Measurements from ENCODE around the gene ATP6V0B. TPM values are rescaled to one million over a fixed set of nuclear protein-coding genes. Genes with fewer than 3 reads are reported as not detected.
A peak's percentile ranks its signal among the peaks of the same experiment; 100 is the strongest.

ATP6V0B gene
- 100 to 1,000 TPM; 116 to 122 TPM for total RNA-seq

DNA sequence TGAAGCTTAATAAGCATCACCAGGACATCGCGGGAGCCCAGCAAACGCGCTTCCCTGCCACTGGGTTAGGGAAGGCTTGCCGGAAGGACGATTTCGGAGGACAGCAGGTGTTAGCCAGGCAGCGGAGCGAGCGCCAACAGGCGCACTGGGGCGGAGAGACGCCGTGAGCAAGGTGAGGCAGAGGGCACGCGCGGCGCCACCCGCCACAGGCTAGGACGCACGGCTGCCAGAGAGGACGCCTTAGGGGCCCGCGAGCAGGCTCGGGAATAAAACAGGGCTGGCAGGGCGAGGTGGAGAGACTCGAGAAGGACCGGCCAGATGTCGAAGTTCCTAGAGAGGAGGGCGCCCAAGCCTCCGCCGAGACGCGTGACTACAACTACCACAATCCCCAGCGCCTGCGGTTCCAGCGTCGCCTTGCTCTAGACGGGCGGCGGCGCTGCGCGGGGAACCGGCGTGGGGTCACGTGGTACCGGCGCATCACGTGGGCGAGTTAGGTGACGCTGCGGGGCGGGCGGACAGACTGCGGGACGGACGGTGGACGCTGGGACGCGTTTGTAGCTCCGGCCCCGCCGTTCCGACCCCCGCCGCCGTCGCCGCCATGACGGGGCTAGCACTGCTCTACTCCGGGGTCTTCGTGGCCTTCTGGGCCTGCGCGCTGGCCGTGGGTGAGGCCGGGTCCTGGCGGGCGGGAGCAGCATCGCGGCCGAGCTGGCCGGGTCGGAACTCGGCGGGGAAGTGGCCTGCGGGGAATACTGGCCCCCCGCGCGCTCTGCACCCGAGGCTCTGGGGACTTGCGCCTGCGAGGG, at the start of gene ATP6V0B:
Gene ATP6V0B, plus strand, starts transcription at position 518 of the 806 bp plus-strand sequence. Its CDS starts 81 bp downstream, at position 599.
- Mint-ChIP-seq H3K36me3 (peaks cover 44% of the 10 kb centered on the region), H3K27me3 (no peaks in the 10 kb centered on the region), H3K9me3 (no peaks in the 10 kb centered on the region), H3K4me3 (peak within 1 kb of the TSS; percentile 85), H3K4me1 (peaks cover 51% of the 10 kb centered on the region), H3K27ac (peak within 1 kb of the TSS; percentile 92)
- DNase-seq, result peak; percentile 96

- H3K36me3 Mint-ChIP-seq, result no peaks in the 10 kb centered on the region
- no peaks in the 10 kb centered on the region for H3K27me3 Mint-ChIP-seq
- peaks cover 5% of the 10 kb centered on the region for H3K4me1 Mint-ChIP-seq
- H3K9me3 Mint-ChIP-seq, result no peaks in the 10 kb centered on the region
- H3K27ac Mint-ChIP-seq, result no peak overlapping the region
- DNase-seq, result no peak
- no peak overlapping the region for H3K4me3 Mint-ChIP-seq
Observed at GRCh38 chr1:43925846-43926245, 48.9 kb upstream of the ATP6V0B start.

DNA sequence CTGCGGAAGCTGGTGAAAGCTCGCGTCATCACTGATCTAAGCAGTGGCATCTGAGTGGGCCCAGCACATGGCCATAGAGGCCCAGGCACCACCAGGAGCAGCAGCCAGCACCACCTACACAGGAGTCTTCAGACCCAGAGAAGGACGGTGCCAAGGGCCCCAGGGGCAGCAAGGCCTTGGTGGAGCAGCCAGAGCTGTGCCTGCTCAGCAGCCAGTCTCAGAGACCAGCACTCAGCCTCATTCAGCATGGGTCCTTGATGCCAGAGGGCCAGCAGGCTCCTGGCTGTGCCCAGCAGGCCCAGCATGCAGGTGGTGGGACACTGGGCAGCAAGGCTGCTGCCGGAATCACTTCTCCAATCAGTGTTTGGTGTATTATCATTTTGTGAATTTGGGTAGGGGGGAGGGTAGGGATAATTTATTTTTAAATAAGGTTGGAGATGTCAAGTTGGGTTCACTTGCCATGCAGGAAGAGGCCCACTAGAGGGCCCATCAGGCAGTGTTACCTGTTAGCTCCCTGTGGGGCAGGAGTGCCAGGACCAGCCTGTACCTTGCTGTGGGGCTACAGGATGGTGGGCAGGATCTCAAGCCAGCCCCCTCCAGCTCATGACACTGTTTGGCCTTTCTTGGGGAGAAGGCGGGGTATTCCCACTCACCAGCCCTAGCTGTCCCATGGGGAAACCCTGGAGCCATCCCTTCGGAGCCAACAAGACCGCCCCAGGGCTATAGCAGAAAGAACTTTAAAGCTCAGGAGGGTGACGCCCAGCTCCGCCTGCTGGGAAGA, 44.4 kb upstream of the ATP6V0B start:
- Mint-ChIP-seq H3K4me3 (no peak overlapping the region), H3K27ac (no peak overlapping the region), H3K27me3 (peaks cover 28% of the 10 kb centered on the region), H3K9me3 (no peaks in the 10 kb centered on the region), H3K36me3 (no peaks in the 10 kb centered on the region), H3K4me1 (peaks cover 17% of the 10 kb centered on the region)
- no peak for DNase-seq

DNA sequence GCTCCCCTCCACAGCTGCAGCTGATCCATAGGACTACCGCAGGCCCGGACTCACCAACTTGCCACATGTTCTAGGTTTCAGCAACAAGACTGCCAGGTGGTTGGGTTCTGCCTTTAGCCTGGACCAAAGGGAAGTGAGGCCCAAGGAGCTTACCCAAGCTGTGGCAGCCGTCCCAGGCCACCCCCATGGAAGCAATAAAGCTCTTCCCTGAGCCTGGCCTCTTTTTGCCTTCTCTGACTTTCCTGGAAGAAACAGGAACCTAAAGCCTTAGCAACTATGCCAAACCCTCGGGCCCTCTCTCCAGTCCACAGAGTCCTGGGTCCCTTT, 43.8 kb upstream of the ATP6V0B start:
- no peak for DNase-seq
- Mint-ChIP-seq H3K4me1 (peaks cover 20% of the 10 kb centered on the region), H3K36me3 (no peaks in the 10 kb centered on the region), H3K27ac (no peak overlapping the region), H3K27me3 (peaks cover 33% of the 10 kb centered on the region), H3K9me3 (no peaks in the 10 kb centered on the region), H3K4me3 (no peak overlapping the region)

- Mint-ChIP-seq H3K27ac (no peak overlapping the region), H3K9me3 (no peaks in the 10 kb centered on the region), H3K27me3 (peaks cover 35% of the 10 kb centered on the region), H3K36me3 (no peaks in the 10 kb centered on the region), H3K4me3 (no peak overlapping the region), H3K4me1 (peaks cover 20% of the 10 kb centered on the region)
- no peak for DNase-seq
Observed at GRCh38 chr1:43931711-43932660, 42.8 kb upstream of the ATP6V0B start.

DNA sequence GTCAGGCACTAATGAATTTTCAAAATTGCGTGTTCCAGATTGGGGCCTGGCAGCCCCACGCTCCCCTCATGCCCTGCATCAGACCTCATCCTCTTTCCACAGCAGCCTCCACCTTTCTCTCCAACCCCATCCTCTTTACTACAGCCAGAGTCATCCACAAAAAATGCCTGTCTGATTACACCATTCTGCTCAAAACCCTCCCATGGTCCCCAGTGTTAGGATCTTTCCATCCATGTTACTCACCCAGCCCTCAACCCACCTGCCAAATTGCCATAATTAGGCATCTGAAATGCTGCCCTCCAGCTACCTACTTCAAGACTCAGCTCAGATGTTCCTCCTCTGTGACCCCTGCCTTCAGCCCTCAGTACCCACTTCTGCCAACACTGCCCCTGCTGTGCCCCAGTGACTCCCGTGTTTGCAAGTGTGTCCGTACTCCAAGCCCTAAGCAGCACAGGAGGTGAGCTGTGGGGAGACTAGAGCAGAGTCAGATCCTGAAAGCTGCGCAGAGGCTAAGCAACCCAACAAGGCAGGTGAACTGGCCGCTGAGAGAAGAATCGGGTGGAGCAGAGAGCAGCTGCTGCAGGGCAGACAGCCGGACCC, 41.9 kb upstream of the ATP6V0B start:
- peaks cover 20% of the 10 kb centered on the region for H3K4me1 Mint-ChIP-seq
- no peaks in the 10 kb centered on the region for H3K9me3 Mint-ChIP-seq
- no peaks in the 10 kb centered on the region for H3K36me3 Mint-ChIP-seq
- no peak overlapping the region for H3K4me3 Mint-ChIP-seq
- H3K27ac Mint-ChIP-seq, result no peak overlapping the region
- peaks cover 35% of the 10 kb centered on the region for H3K27me3 Mint-ChIP-seq
- no peak for DNase-seq

- Mint-ChIP-seq H3K9me3 (no peaks in the 10 kb centered on the region), H3K4me3 (no peak within 1 kb of the TSS), H3K27me3 (peaks cover 35% of the 10 kb centered on the region), H3K27ac (no peak within 1 kb of the TSS), H3K36me3 (no peaks in the 10 kb centered on the region), H3K4me1 (peaks cover 20% of the 10 kb centered on the region)
- no peak for DNase-seq
Observed at GRCh38 chr1:43933386-43934100, 41.2 kb upstream of the ATP6V0B start, which contains the start of gene ARTN. TSS of gene ARTN (plus strand) at chr1:43933801. CDS start at chr1:43935657, 1,856 bp downstream.

DNA sequence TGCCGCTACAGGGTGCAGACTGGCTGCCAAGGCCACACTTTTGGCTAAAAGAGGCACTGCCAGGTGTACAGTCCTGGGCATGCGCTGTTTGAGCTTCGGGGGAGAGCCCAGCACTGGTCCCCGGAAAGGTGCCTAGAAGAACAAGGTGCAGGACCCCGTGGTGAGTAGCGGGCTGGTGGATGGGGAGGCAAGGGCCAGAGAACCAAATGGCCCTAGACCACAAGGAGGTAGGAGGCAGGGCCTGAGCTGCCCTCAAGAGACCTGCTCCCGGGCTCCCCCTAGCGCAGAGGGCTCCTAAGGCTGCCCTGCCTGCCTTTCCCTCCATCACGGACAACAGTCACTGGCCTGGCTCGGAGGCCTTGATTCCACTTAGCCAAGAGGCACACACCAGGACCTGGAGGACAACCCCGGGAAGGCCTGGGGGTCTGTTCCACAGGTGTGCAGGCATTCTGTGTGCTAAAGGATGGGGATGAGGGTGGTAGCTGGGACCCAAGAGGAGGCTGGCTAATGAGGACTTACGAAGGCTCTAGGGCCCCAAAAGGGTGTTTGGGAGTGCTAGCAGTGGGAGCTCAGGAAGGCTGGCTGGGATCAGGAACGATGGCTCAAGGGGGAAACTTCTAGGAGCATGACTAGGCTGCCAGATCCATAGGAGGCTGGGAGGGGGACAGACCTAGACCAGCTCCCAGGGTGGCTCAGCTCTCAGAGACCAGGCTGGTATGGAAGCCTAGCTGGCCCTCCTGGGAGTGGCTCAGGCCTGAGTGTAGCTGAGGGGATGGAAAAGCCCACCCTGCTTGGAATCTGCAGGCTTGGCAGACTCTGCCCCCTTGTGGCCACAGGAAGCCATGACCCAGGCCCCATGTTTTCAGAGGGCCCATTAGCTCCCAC, 40.4 kb upstream of the ATP6V0B start:
- Mint-ChIP-seq H3K4me1 (peaks cover 20% of the 10 kb centered on the region), H3K4me3 (no peak overlapping the region), H3K27ac (no peak overlapping the region)

DNA sequence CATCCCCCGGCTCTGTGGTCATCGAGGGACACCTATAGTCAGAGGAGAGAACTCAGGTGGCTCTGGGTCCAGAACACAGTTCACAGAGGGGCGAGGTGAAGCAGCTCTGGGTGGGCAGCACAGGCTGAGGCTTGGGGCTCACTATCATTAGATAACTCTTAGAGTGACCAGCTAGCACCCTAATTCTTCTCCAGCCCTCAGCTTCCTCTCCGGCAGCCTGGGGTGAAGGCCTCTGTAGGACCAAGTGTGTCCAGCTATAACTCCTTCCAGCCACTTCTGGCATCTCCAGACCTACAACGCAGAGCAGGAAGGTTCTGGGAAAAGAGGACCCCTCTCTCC, 39.8 kb upstream of the ATP6V0B start:
- H3K4me3 Mint-ChIP-seq, result no peak overlapping the region
- H3K4me1 Mint-ChIP-seq, result peaks cover 15% of the 10 kb centered on the region
- H3K36me3 Mint-ChIP-seq, result peaks cover 2% of the 10 kb centered on the region
- peaks cover 35% of the 10 kb centered on the region for H3K27me3 Mint-ChIP-seq
- no peak overlapping the region for H3K27ac Mint-ChIP-seq
- H3K9me3 Mint-ChIP-seq, result no peaks in the 10 kb centered on the region
- DNase-seq, result no peak

More for the DNA sequence above, 40.4 kb upstream of the ATP6V0B start:
- Mint-ChIP-seq H3K9me3 (no peaks in the 10 kb centered on the region), H3K27me3 (peaks cover 35% of the 10 kb centered on the region), H3K36me3 (no peaks in the 10 kb centered on the region)
- DNase-seq, result peak; percentile 60

GRCh38 chr1:43935711-43936427, 38.9 kb upstream of the ATP6V0B start:
- peaks cover 6% of the 10 kb centered on the region for H3K36me3 Mint-ChIP-seq
- no peaks in the 10 kb centered on the region for H3K9me3 Mint-ChIP-seq
- H3K27ac Mint-ChIP-seq, result no peak overlapping the region
- peaks cover 35% of the 10 kb centered on the region for H3K27me3 Mint-ChIP-seq
- peak overlapping the region; percentile 2 for H3K4me3 Mint-ChIP-seq
- peaks cover 15% of the 10 kb centered on the region for H3K4me1 Mint-ChIP-seq
- no peak for DNase-seq

DNA sequence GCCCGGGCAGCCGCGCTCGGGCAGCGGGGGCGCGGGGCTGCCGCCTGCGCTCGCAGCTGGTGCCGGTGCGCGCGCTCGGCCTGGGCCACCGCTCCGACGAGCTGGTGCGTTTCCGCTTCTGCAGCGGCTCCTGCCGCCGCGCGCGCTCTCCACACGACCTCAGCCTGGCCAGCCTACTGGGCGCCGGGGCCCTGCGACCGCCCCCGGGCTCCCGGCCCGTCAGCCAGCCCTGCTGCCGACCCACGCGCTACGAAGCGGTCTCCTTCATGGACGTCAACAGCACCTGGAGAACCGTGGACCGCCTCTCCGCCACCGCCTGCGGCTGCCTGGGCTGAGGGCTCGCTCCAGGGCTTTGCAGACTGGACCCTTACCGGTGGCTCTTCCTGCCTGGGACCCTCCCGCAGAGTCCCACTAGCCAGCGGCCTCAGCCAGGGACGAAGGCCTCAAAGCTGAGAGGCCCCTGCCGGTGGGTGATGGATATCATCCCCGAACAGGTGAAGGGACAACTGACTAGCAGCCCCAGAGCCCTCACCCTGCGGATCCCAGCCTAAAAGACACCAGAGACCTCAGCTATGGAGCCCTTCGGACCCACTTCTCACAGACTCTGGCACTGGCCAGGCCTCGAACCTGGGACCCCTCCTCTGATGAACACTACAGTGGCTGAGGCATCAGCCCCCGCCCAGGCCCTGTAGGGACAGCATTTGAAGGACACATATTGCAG, 38.2 kb upstream of the ATP6V0B start:
- no peak overlapping the region for H3K27ac Mint-ChIP-seq
- peaks cover 15% of the 10 kb centered on the region for H3K4me1 Mint-ChIP-seq
- H3K9me3 Mint-ChIP-seq, result no peaks in the 10 kb centered on the region
- H3K27me3 Mint-ChIP-seq, result peaks cover 35% of the 10 kb centered on the region
- peaks cover 6% of the 10 kb centered on the region for H3K36me3 Mint-ChIP-seq
- H3K4me3 Mint-ChIP-seq, result peak overlapping the region; percentile 70
- peak; percentile 49 for DNase-seq

- Mint-ChIP-seq H3K27me3 (peaks cover 34% of the 10 kb centered on the region), H3K9me3 (no peaks in the 10 kb centered on the region), H3K36me3 (peaks cover 6% of the 10 kb centered on the region), H3K4me1 (peaks cover 15% of the 10 kb centered on the region), H3K27ac (no peak overlapping the region), H3K4me3 (no peak overlapping the region)
- DNase-seq, result no peak
Observed at GRCh38 chr1:43937179-43937865, 37.4 kb upstream of the ATP6V0B start.
